ENCODE data around the gene FGF22. TPM values are rescaled to one million over a fixed set of nuclear protein-coding genes. Genes with fewer than 3 reads are reported as not detected.
"Not testable (repeated sequence)": the region's sequence is repeated elsewhere in the genome, so short reads cannot be mapped to it uniquely, and the experiment has no call there.

The FGF22 gene
- total RNA-seq, 2 donors from 2014 or later = 0.27 to 0.56 TPM

DNA sequence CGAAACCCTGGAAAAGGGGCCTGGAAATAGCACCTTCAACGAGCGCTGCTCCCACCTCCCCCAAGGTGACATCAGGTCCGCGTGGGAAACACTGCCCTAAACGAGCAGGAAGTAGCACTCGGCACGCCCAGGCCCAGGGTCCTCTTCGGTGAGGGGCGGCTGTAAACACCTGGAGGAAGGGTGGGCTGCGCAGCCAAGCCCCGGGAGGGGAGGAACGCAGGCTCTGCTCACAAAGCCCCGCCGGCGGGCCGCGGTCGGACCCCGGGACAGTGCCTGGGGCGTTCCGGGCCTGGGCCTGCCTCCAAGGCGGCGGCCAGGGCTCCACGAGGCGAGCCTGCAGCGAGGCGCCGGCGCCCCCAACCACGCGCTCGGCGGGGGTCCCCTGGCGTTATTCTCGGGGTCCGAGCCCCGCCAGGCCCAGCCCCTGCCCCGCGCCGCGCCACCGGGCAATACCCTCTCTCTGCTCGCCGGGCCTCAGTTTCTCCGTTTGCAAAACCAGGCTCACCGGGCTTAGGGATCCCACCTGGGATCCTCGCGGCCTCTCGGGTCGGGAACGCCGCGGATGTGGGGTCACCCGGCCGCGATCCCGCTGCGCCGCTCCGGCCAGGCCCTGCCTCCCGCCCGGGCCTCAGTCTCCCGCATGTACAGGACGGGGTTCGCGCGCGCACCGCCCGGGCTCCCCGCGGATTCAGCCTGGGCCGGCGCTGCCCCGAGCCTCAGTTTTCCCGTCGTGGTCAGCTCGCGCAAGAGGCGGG is 22.7 kb downstream of the FGF22 start:
- TF ChIP-seq, protein P1, sequence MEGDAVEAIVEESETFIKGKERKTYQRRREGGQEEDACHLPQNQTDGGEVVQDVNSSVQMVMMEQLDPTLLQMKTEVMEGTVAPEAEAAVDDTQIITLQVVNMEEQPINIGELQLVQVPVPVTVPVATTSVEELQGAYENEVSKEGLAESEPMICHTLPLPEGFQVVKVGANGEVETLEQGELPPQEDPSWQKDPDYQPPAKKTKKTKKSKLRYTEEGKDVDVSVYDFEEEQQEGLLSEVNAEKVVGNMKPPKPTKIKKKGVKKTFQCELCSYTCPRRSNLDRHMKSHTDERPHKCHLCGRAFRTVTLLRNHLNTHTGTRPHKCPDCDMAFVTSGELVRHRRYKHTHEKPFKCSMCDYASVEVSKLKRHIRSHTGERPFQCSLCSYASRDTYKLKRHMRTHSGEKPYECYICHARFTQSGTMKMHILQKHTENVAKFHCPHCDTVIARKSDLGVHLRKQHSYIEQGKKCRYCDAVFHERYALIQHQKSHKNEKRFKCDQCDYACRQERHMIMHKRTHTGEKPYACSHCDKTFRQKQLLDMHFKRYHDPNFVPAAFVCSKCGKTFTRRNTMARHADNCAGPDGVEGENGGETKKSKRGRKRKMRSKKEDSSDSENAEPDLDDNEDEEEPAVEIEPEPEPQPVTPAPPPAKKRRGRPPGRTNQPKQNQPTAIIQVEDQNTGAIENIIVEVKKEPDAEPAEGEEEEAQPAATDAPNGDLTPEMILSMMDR (IDR thresholded peaks at IDR 0.05) = no peak
- DNase-seq (ENCODE audit: low spot score) = no peak
- ATAC-seq (ENCODE audit: insufficient number of reproducible peaks, low FRiP score, low read depth) = no peak
- peaks cover 28 to 70% of the 10 kb centered on the region in 2 donors for H3K4me1 ChIP-seq (ENCODE audit: control insufficient read depth in 1 of 2, low read depth in 2 of 2)
- H3K27ac ChIP-seq = peak overlapping the region; percentile 47 to 69
- H3K36me3 ChIP-seq = no peaks in the 10 kb centered on the region
- H3K9me3 ChIP-seq = no peaks in the 10 kb centered on the region
- H3K27me3 ChIP-seq (replicated peaks; ENCODE audit: insufficient read depth) = no peaks in the 10 kb centered on the region
- peak overlapping the region; percentile 100 for H3K4me3 ChIP-seq

DNA sequence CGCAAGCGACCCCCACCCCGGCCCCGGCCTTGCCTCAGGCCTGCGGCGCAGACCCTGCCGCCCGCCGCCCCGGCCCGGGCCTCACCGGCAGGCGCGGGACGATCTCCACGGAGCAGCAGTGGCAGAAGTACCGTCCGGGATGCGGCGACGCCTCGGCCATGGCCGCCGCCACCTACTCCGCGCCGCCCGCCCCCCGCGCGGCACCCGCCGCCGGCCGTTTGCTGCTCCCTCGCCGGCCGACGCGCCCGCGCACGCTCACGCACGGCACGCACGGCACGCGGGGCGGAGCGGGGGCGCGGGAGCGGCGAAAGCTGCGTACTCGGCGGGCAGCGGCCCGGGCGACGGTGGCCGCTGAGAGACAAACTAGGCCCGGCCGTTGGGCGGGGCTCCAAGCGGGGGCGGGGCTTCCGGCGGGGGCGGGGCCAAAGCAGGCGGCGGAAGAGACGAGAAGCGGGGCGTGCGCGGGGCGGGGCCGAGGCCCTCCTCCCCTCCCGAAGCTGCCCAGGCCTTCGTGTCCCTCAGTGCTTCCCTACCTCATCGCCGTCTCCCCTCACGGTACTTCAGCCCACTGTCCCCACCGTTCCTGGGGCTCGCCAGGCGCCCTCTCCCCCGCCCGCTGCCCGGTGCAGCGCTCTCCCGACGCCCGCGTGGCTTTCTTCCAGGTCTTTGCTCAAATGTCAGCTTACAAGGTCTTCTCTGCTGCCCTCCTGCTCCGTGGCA is 23.4 kb downstream of the FGF22 start, which contains the start of gene RNF126:
TSS of gene RNF126 (minus strand) at position 253 of the 720 bp plus-strand sequence. CDS start at position 160, 93 bp downstream.
- peak within 1 kb of the TSS; percentile 100 for H3K4me3 ChIP-seq

DNA sequence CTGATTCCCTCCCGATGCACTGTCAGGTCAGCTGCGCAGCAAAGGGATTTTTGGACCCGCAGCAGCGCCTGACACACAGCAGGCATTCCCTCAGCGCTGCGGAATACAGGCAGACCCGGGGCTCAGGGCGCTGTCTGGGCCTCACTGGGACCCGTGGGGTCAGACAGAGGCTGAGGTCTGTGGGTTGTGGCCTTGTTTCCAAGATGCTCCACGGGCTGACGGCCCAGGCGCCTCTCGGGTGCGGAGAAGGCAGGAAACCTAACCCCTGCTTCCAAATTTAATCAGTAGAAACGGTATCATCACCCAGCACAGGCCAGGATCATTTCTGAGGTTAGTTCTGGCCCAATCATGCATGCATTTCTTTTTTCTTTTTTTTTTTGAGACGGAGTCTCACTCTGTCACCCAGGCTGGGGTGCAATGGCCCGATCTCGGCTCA is 24.0 kb downstream of the FGF22 start:
- DNase-seq (ENCODE audit: low spot score) (no peak), ATAC-seq (ENCODE audit: insufficient number of reproducible peaks, low FRiP score, low read depth) (no peak)
- Histone ChIP-seq H3K4me3 (peak overlapping the region; percentile 100), H3K27me3 (replicated peaks; ENCODE audit: insufficient read depth) (no peaks in the 10 kb centered on the region), H3K27ac (peak overlapping the region; percentile 86 to 91), H3K4me1 (ENCODE audit: control insufficient read depth in 1 of 2, low read depth in 2 of 2) (peaks cover 28 to 57% of the 10 kb centered on the region in 2 donors), H3K9me3 (no peaks in the 10 kb centered on the region), H3K36me3 (no peaks in the 10 kb centered on the region)
- TF ChIP-seq, protein P1 (IDR thresholded peaks at IDR 0.05) = no peak

More for the DNA sequence above, 23.4 kb downstream of the FGF22 start, which contains the start of gene RNF126:
- TF ChIP-seq, protein P1 (IDR thresholded peaks at IDR 0.05) = no peak
- Histone ChIP-seq H3K27ac (peak within 1 kb of the TSS; percentile 86 to 91), H3K4me1 (ENCODE audit: control insufficient read depth in 1 of 2, low read depth in 2 of 2) (peaks cover 28 to 63% of the 10 kb centered on the region in 2 donors), H3K27me3 (replicated peaks; ENCODE audit: insufficient read depth) (no peaks in the 10 kb centered on the region), H3K36me3 (no peaks in the 10 kb centered on the region), H3K9me3 (no peaks in the 10 kb centered on the region)
- ATAC-seq (ENCODE audit: insufficient number of reproducible peaks, low FRiP score, low read depth) (peak; percentile 81), DNase-seq (ENCODE audit: low spot score) (peak; percentile 69)

DNA sequence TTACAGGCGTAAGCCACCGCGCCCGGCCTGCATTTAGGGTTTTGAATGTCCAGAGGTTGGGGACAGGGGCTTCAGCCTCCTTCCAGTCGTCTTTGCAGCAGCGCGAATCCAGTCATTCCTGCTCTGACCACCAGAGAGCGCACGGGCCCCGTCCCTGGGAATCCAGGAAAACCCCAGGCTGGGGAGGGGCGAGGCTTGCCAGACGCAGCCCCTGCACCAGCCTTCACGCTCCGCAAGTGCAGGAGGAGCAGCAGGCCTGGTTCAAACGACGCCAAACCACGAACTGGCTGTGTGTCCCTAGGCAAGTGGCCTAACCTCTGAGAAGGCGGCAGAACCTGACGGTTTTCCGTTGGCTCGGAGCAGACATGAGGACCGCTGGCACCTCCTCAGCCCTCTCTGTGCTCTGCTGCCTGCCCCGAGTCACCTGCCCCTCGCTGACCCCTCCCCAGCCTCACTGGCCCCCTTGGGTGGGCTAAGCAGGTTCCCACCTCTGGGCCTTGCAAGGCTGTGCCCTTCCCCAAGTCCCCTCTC is 25.3 kb downstream of the FGF22 start:
- peak; percentile 41 for DNase-seq (ENCODE audit: low spot score)
- TF ChIP-seq, protein P1 (IDR thresholded peaks at IDR 0.05) = peak; percentile 97
- Histone ChIP-seq H3K4me1 (ENCODE audit: control insufficient read depth in 1 of 2, low read depth in 2 of 2) (peaks cover 25 to 44% of the 10 kb centered on the region in 2 donors), H3K27me3 (replicated peaks; ENCODE audit: insufficient read depth) (no peaks in the 10 kb centered on the region), H3K9me3 (no peaks in the 10 kb centered on the region), H3K4me3 (peak overlapping the region; percentile 62), H3K27ac (no peak overlapping the region), H3K36me3 (no peaks in the 10 kb centered on the region)
- ATAC-seq (ENCODE audit: insufficient number of reproducible peaks, low FRiP score, low read depth) = no peak

DNA sequence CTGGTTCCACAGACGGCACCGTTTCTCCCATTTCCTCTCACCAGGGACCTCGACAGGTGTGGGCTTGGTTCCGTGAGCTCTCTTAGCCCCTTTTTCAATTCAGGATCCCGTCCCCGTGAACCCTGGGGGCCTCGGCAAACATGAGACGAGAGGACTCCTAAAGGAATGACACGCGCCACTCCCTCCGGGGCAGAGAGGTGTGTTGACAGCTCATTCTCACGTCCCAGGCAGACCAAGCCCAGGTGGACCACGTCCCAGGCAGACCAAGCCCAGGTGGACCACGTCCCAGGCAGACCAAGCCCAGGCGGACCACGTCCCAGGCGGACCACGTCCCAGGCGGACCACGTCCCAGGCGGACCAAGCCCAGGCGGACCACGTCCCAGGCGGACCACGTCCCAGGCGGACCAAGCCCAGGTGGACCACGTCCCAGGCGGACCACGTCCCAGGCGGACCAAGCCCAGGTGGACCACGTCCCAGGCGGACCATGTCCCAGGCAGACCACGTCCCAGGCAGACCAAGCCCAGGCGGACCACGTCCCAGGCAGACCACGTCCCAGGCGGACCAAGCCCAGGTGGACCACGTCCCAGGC is 27.4 kb downstream of the FGF22 start:
- not testable (repeated sequence) for ATAC-seq (ENCODE audit: insufficient number of reproducible peaks, low FRiP score, low read depth)

DNA sequence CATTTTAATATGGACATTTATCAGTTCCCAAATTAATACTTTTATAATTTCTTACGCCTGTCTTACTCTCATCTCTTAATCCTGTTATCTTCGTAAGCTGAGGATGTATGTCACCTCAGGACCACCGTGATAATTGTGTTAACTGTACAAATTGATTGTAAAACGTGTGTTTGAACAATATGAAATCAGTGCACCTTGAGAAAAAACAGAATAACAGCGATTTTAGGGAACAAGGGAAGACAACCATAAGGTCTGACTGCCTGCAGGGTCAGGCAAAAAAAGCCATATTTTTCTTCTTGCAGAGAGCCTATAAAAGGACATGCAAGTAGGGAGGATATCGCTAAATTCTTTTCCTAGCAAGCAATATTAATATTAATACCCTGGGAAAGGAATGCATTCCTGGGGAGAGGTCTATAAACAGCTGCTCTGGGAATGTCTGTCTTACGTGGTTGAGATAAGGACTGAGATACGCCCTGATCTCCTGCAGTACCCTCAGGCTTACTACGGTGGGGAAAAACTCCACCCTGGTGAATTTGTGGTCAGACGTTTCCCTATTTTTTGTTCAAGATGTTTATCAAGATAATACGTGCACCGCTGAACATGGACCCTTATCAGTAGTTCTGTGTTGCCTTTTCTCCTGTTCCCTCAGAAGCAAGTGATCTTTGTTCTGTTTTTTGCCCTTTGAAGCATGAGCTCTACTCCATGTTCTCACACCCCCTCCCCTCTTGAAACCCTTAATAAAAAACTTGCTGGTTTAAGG is 29.2 kb downstream of the FGF22 start:
- not testable (repeated sequence) for H3K27ac ChIP-seq; H3K27me3 ChIP-seq (replicated peaks; ENCODE audit: insufficient read depth); ATAC-seq (ENCODE audit: insufficient number of reproducible peaks, low FRiP score, low read depth); H3K9me3 ChIP-seq; H3K36me3 ChIP-seq; H3K4me3 ChIP-seq; DNase-seq (ENCODE audit: low spot score)
- peaks cover 0 to 14% of the 10 kb centered on the region in 2 donors for H3K4me1 ChIP-seq (ENCODE audit: control insufficient read depth in 1 of 2, low read depth in 2 of 2)

More for the DNA sequence above, 27.4 kb downstream of the FGF22 start:
- not testable (repeated sequence) for DNase-seq (ENCODE audit: low spot score); H3K27ac ChIP-seq; H3K4me3 ChIP-seq; H3K36me3 ChIP-seq; H3K9me3 ChIP-seq; H3K27me3 ChIP-seq (replicated peaks; ENCODE audit: insufficient read depth)
- peaks cover 5 to 23% of the 10 kb centered on the region in 2 donors for H3K4me1 ChIP-seq (ENCODE audit: control insufficient read depth in 1 of 2, low read depth in 2 of 2)
